ENCODE results near the gene COG5. TPM values are rescaled to one million over a fixed set of nuclear protein-coding genes. Genes with fewer than 3 reads are reported as not detected.

Gene COG5
- total RNA-seq, 1 donor from 2014 or later = 49.1 TPM

- H3K4me1 ChIP-seq = peaks cover 11% of the 10 kb centered on the region
- H3K27ac ChIP-seq = no peak overlapping the region
- intact Hi-C loops (cut with DNase I) = no loop called here
- no peak overlapping the region for H3K4me3 ChIP-seq
- DNase-seq (no peak), ATAC-seq (no peak)
- H3K36me3 ChIP-seq = peaks cover 7% of the 10 kb centered on the region
- no peak for TF ChIP-seq CTCF (IDR thresholded peaks at IDR 0.05)
- no peaks in the 10 kb centered on the region for H3K9me3 ChIP-seq
- H3K27me3 ChIP-seq (ENCODE audit: low read depth) = no peaks in the 10 kb centered on the region
These were observed 58.4 kb downstream of the COG5 start for GRCh38 chr7:107505362-107505761.

GRCh38 chr7:107503687-107504086 is 60.0 kb downstream of the COG5 start:
- intact Hi-C loops (cut with DNase I) = no loop called here
- Histone ChIP-seq H3K4me1 (peaks cover 11% of the 10 kb centered on the region), H3K27me3 (ENCODE audit: low read depth) (no peaks in the 10 kb centered on the region), H3K9me3 (no peaks in the 10 kb centered on the region), H3K27ac (no peak overlapping the region), H3K36me3 (peaks cover 7% of the 10 kb centered on the region), H3K4me3 (no peak overlapping the region)
- DNase-seq = no peak
- no peak for TF ChIP-seq CTCF (IDR thresholded peaks at IDR 0.05)
- ATAC-seq = no peak

- Histone ChIP-seq H3K4me3 (no peak overlapping the region), H3K27me3 (ENCODE audit: low read depth) (no peaks in the 10 kb centered on the region), H3K36me3 (peaks cover 7% of the 10 kb centered on the region), H3K27ac (no peak overlapping the region), H3K4me1 (peaks cover 11% of the 10 kb centered on the region), H3K9me3 (no peaks in the 10 kb centered on the region)
- no peak for ATAC-seq
- no peak for DNase-seq
- intact Hi-C loops (cut with DNase I) = no loop called here
- no peak for TF ChIP-seq CTCF (IDR thresholded peaks at IDR 0.05)
These were observed 60.9 kb downstream of the COG5 start for GRCh38 chr7:107502797-107503196.

GRCh38 chr7:107502154-107502553 is 61.6 kb downstream of the COG5 start:
- H3K4me3 ChIP-seq = no peak overlapping the region
- no peak for ATAC-seq

GRCh38 chr7:107501593-107501992 is 62.1 kb downstream of the COG5 start:
- TF ChIP-seq CTCF (IDR thresholded peaks at IDR 0.05) = peak; percentile 30
- ATAC-seq = no peak
- H3K27ac ChIP-seq = no peak overlapping the region
- H3K4me3 ChIP-seq = no peak overlapping the region
- peaks cover 7% of the 10 kb centered on the region for H3K36me3 ChIP-seq
- intact Hi-C loops (cut with DNase I) = no loop called here
- no peak for DNase-seq
- H3K9me3 ChIP-seq = no peaks in the 10 kb centered on the region
- H3K27me3 ChIP-seq (ENCODE audit: low read depth) = no peaks in the 10 kb centered on the region
- peaks cover 7% of the 10 kb centered on the region for H3K4me1 ChIP-seq

More at GRCh38 chr7:107502154-107502553, 61.6 kb downstream of the COG5 start:
- no peak for TF ChIP-seq CTCF (IDR thresholded peaks at IDR 0.05)
- Histone ChIP-seq H3K27me3 (ENCODE audit: low read depth) (no peaks in the 10 kb centered on the region), H3K36me3 (peaks cover 7% of the 10 kb centered on the region), H3K9me3 (no peaks in the 10 kb centered on the region), H3K27ac (no peak overlapping the region), H3K4me1 (peaks cover 11% of the 10 kb centered on the region)
- no peak for DNase-seq
- intact Hi-C loops (cut with DNase I) = no loop called here

- intact Hi-C loops (cut with DNase I) = no loop called here
- ATAC-seq = no peak
- Histone ChIP-seq H3K9me3 (no peaks in the 10 kb centered on the region), H3K27ac (no peak overlapping the region), H3K27me3 (ENCODE audit: low read depth) (no peaks in the 10 kb centered on the region), H3K36me3 (no peaks in the 10 kb centered on the region), H3K4me1 (no peaks in the 10 kb centered on the region), H3K4me3 (no peak overlapping the region)
- no peak for TF ChIP-seq CTCF (IDR thresholded peaks at IDR 0.05)
- no peak for DNase-seq
These were observed 64.0 kb downstream of the COG5 start for GRCh38 chr7:107499731-107500130.
